Prostate gland (tissue), 2 donors: Measurements from ENCODE around the gene NELFB. TPM values are rescaled to one million over a fixed set of nuclear protein-coding genes. Genes with fewer than 3 reads are reported as not detected.

ENCODE experiments used
- DNase-seq: peaks from one replicate; pipeline ENCODE4 v3.0.0-alpha.2; 2019; ENCODE audit warnings: low spot score
- H3K27ac ChIP-seq, 2 donors: fragments of 200-600 bp; sonication (generic); 2 replicates each; pipeline ENCODE4 v1.5.1; 2017 to 2019
- H3K27me3 ChIP-seq: fragments of 200-600 bp; sonication (generic); replicated peaks from 2 replicates; pipeline ENCODE4 v1.5.1; 2019; ENCODE audit not compliant: insufficient read depth
- H3K36me3 ChIP-seq, 2 donors: fragments of 200-600 bp; sonication (generic); 1 replicate in 1 of 2; 2 replicates in 1 of 2; pipeline versions ENCODE4 v1.5.1 to v1.8.1; 2017 to 2019
- H3K4me1 ChIP-seq: fragments of 200-600 bp; sonication (generic); replicated peaks from 2 replicates; pipeline ENCODE4 v1.5.1; 2019
- H3K4me3 ChIP-seq, 2 donors: fragments of 200-600 bp; sonication (generic); 2 replicates each; pipeline ENCODE4 v1.5.1; 2017 to 2019
- H3K9me3 ChIP-seq: fragments of 200-600 bp; sonication (generic); 2 replicates; pipeline ENCODE4 v1.5.1; 2017
- POLR2A ChIP-seq: fragments of 450-650 bp; IDR thresholded peaks from one replicate; pipeline ENCODE4 v1.6.1; 2016; ENCODE audit warnings: antibody characterized with exemption, mild to moderate bottlenecking
- POLR2AphosphoS5 ChIP-seq: sonication (generic); formaldehyde crosslinking; IDR thresholded peaks from one replicate; pipeline ENCODE4 v1.6.1; 2017; ENCODE audit warnings: antibody characterized with exemption
- WGBS: methylation state at CpG from one replicate; pipeline ENCODE4 v1.1.5; 2018; 5-methylcytosine and 5-hydroxymethylcytosine counted together
- intact Hi-C: fragments of 100-400 bp; cut with DNase I; formaldehyde crosslinking; loops from one replicate; pipeline ENCODE4 v1.14.2; 2022
- total RNA-seq, 2 donors: library from RNA; depleted of rRNA; stranded (reverse); fragments of >200 nt; gene quantifications; one replicate each; pipeline ENCODE4 v1.1.0, GENCODE V29; 2016
- TF ChIP-seq, protein P1 (sequence below), 4 experiments: fragments of 200-600 bp in 2 of 4; fragments of 450-650 bp in 2 of 4; sonication (generic) in 2 of 4; IDR thresholded peaks; 1 replicate in 3 of 4; 2 replicates in 1 of 4; pipeline ENCODE4 v1.5.1; 2016 to 2019; ENCODE audit warnings: antibody characterized with exemption in 4 of 4, mild to moderate bottlenecking in 2 of 4, moderate library complexity in 2 of 4

Gene NELFB
- total RNA-seq, 2 donors from 2014 or later: 44.9 to 82.1 TPM

DNA sequence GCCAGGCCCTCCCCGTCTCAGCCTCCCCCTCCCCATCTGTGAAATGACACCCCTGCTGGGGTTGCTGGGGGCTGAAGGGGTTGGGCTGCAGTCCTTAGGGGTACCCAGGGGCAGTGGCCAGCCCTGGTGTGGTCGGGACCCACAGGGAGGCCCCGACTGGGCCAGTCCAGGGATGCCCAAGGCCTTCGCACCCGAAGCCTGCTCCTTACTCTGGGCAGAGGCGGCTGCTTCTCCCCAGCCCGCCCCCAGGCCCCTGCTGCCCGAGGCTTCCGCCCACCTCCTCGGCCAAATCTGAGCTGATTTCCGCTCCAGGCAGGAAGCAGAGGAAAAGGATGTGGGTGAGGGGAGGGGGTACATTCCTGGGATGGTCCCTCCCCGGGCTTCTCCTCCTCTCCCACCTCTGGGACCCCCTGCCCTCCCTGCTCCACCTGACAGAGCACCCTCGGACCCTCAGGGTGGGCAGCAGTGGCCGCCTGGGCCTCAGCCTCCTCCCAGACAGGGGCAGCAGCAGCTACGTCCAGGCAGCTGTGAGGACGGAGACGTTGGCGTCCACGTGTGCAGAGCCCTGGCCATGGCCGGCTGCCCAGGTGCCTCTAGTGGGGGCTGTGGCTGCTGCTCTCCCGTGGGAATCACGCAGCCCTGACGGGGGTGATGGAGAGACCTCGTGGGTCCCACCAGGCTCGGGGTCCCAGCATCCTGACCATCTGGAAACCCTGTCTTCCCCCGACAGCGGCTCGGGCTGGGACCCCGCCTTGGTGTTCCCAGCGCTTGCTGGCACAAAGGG, 51.1 kb downstream of the NELFB start:
- Histone ChIP-seq H3K27ac (peak overlapping the region; percentile 92 to 93), H3K36me3 (no peaks in the 10 kb centered on the region), H3K9me3 (no peaks in the 10 kb centered on the region), H3K4me1 (peaks cover 40% of the 10 kb centered on the region), H3K27me3 (no peaks in the 10 kb centered on the region), H3K4me3 (no peak overlapping the region)
- peak; percentile 4 for DNase-seq
- WGBS: 26% methylated on average over 26 of the region's 30 CpGs
- intact Hi-C loops: no loop called here
- no peak for TF ChIP-seq POLR2AphosphoS5

GRCh38 chr9:137306850-137307254, 51.7 kb downstream of the NELFB start:
- Histone ChIP-seq H3K4me1 (peaks cover 44% of the 10 kb centered on the region), H3K36me3 (no peaks in the 10 kb centered on the region), H3K4me3 (no peak overlapping the region), H3K9me3 (no peaks in the 10 kb centered on the region), H3K27me3 (no peaks in the 10 kb centered on the region), H3K27ac (no peak overlapping the region)
- intact Hi-C loops: no loop called here
- TF ChIP-seq POLR2AphosphoS5 (no peak), POLR2A (no peak)
- TF ChIP-seq, protein P1, sequence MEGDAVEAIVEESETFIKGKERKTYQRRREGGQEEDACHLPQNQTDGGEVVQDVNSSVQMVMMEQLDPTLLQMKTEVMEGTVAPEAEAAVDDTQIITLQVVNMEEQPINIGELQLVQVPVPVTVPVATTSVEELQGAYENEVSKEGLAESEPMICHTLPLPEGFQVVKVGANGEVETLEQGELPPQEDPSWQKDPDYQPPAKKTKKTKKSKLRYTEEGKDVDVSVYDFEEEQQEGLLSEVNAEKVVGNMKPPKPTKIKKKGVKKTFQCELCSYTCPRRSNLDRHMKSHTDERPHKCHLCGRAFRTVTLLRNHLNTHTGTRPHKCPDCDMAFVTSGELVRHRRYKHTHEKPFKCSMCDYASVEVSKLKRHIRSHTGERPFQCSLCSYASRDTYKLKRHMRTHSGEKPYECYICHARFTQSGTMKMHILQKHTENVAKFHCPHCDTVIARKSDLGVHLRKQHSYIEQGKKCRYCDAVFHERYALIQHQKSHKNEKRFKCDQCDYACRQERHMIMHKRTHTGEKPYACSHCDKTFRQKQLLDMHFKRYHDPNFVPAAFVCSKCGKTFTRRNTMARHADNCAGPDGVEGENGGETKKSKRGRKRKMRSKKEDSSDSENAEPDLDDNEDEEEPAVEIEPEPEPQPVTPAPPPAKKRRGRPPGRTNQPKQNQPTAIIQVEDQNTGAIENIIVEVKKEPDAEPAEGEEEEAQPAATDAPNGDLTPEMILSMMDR (IDR thresholded peaks at IDR 0.05): no peak
- WGBS: 28% methylated on average over 18 of the region's 23 CpGs
- DNase-seq: no peak

DNA sequence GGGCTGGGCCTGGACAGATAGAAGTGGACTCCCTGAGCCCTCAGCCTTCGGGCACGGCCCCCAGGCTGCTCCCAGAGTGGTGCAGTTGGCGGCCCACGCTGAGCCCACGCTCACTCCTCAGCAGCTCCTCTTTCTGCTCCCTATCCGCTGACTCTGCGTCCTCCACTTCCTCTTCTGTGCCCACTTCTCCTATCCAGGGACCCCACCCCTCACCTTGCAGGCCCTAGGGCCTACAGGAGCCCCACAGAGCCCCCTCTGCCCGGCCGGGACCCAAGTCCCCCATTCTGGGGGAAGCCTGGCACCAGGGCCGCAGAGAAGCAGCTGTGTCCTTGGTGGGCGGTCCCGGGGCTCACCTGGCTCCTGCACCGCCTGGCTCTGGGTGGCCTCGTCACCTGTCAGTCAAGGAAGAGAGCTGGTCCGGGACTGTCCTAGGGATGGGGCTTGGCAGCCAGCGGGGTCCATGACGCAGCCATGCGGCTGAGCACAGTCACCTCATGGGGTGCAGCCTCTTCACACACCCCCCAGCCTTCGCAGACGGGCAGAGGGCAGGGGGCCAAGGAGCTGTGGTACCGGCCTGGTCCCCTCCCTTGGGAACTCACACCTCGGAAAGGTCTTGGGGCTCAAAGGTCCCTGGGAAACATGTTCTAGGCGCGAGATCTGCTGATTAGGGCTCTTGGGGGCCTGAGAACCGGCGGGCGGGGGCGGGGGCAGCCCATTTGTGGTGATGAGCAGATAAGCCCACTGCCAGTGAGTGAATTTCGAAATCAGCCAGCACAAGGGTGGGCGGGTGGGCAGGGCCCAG, 52.3 kb downstream of the NELFB start:
- peaks cover 46% of the 10 kb centered on the region for H3K4me1 ChIP-seq
- H3K27me3 ChIP-seq: no peaks in the 10 kb centered on the region
- H3K36me3 ChIP-seq: no peaks in the 10 kb centered on the region
- no peaks in the 10 kb centered on the region for H3K9me3 ChIP-seq
- no peak overlapping the region for H3K4me3 ChIP-seq
- TF ChIP-seq POLR2AphosphoS5 (no peak), POLR2A (peak; percentile 9)
- TF ChIP-seq, protein P1 (IDR thresholded peaks at IDR 0.05): no peak
- intact Hi-C loops: no loop called here
- no peak for DNase-seq
- WGBS: 32% methylated on average over 28 of the region's 30 CpGs
- no peak overlapping the region for H3K27ac ChIP-seq

DNA sequence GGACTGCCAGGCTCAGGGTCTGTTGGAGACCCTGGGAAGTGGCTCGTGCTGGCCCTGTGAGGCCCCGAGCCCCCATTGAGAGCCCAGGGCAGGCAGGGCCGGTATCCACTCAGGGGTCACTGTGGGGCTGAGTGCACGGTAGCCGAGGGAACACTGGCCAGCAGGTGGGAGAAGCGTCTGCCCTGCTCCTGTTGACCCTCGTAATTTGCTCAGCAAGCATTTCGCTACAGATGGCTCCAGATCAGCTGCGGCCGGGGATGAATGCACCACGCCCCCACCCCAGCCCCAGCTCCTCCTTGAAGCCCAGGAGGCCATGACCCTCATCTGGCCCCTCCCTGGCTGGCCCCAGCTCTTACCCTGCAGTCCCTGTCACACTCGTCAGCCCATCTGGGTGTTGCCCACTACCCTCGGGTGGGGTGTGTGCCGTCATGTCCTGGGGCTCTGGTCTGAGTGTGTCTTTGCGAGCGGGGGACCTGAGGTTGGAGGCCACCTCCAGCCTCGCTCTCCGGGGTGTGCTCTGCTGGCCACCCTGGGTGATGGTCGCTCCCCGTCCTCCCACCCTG, 53.0 kb downstream of the NELFB start:
- no peak overlapping the region for H3K27ac ChIP-seq
- H3K36me3 ChIP-seq: no peaks in the 10 kb centered on the region
- peaks cover 40% of the 10 kb centered on the region for H3K4me1 ChIP-seq
- 50% methylated on average over 20 of the region's 20 CpGs for WGBS
- intact Hi-C loops: no loop called here
- no peak for DNase-seq
- H3K4me3 ChIP-seq: no peak overlapping the region
- TF ChIP-seq POLR2AphosphoS5: no peak
- TF ChIP-seq, protein P1 (IDR thresholded peaks at IDR 0.05): no peak
- TF ChIP-seq POLR2A: no peak
- H3K9me3 ChIP-seq: no peaks in the 10 kb centered on the region
- no peaks in the 10 kb centered on the region for H3K27me3 ChIP-seq
